RWPE2 (cell line): ENCODE measurements around the gene ADTRP.

ENCODE experiments used
- ATAC-seq: fragments of 200-7000 bp; cut with Tn5 transposase; 3 replicates; pipeline ENCODE4 v1.9.1; 2021; ENCODE audit warnings: low read depth
- DNase-seq: peaks from one replicate; pipeline ENCODE4 v3.0.0-alpha.2; 2020; ENCODE audit warnings: low spot score
- H3K27ac ChIP-seq: fragments of 450-650 bp; 2 replicates; pipeline ENCODE4 v1.5.1; 2017; ENCODE audit warnings: mild to moderate bottlenecking; ENCODE audit not compliant: poor library complexity, severe bottlenecking
- H3K27me3 ChIP-seq: fragments of 250-450 bp; sonication (Bioruptor Pico); 2 replicates; pipeline ENCODE4 v1.5.1; 2021; ENCODE audit warnings: mild to moderate bottlenecking, moderate library complexity; ENCODE audit not compliant: insufficient read depth, poor library complexity, severe bottlenecking
- H3K36me3 ChIP-seq: fragments of 250-450 bp; sonication (Bioruptor Pico); 2 replicates; pipeline ENCODE4 v1.5.1; 2020; ENCODE audit warnings: low read depth, mild to moderate bottlenecking, moderate library complexity
- H3K4me1 ChIP-seq: fragments of 250-450 bp; sonication (Bioruptor Pico); 2 replicates; pipeline ENCODE4 v1.5.1; 2021; ENCODE audit warnings: mild to moderate bottlenecking, moderate library complexity; ENCODE audit not compliant: insufficient read depth, poor library complexity, severe bottlenecking
- H3K4me3 ChIP-seq: fragments of 250-450 bp; sonication (Bioruptor Pico); 2 replicates; pipeline ENCODE4 v1.5.1; 2021; ENCODE audit warnings: mild to moderate bottlenecking, moderate library complexity; ENCODE audit not compliant: severe bottlenecking
- H3K9me3 ChIP-seq: fragments of 250-450 bp; sonication (Bioruptor Pico); 2 replicates; pipeline ENCODE4 v1.5.1; 2021; ENCODE audit warnings: mild to moderate bottlenecking, moderate library complexity; ENCODE audit not compliant: severe bottlenecking
- CTCF ChIP-seq: fragments of 450-650 bp; IDR thresholded peaks from one replicate; pipeline ENCODE4 v1.5.1; 2017; ENCODE audit warnings: mild to moderate bottlenecking, moderate library complexity; ENCODE audit not compliant: poor library complexity, severe bottlenecking

The ADTRP gene

GRCh38 chr6:11718031-11718430 lies 60.6 kb downstream of the ADTRP start:
- H3K36me3 ChIP-seq, result no peaks in the 10 kb centered on the region

GRCh38 chr6:11714798-11715285 lies 63.8 kb downstream of the ADTRP start:
- TF ChIP-seq CTCF, result no peak
- DNase-seq, result no peak
- H3K4me3 ChIP-seq, result no peak overlapping the region
- no peaks in the 10 kb centered on the region for H3K27me3 ChIP-seq
- H3K9me3 ChIP-seq, result no peaks in the 10 kb centered on the region
- H3K27ac ChIP-seq, result no peak overlapping the region
- ATAC-seq, result no peak
- no peaks in the 10 kb centered on the region for H3K36me3 ChIP-seq
- H3K4me1 ChIP-seq, result no peaks in the 10 kb centered on the region

More at GRCh38 chr6:11718031-11718430, 60.6 kb downstream of the ADTRP start:
- Histone ChIP-seq H3K4me3 (no peak overlapping the region), H3K4me1 (no peaks in the 10 kb centered on the region), H3K27ac (no peak overlapping the region), H3K27me3 (no peaks in the 10 kb centered on the region), H3K9me3 (no peaks in the 10 kb centered on the region)
- ATAC-seq (no peak), DNase-seq (no peak)
- no peak for TF ChIP-seq CTCF

- TF ChIP-seq CTCF, result no peak
- no peaks in the 10 kb centered on the region for H3K9me3 ChIP-seq
- no peak for ATAC-seq
- H3K4me3 ChIP-seq, result no peak overlapping the region
- DNase-seq, result no peak
- no peak overlapping the region for H3K27ac ChIP-seq
- no peaks in the 10 kb centered on the region for H3K4me1 ChIP-seq
- no peaks in the 10 kb centered on the region for H3K36me3 ChIP-seq
- no peaks in the 10 kb centered on the region for H3K27me3 ChIP-seq
Observed at GRCh38 chr6:11714116-11714797, 64.3 kb downstream of the ADTRP start.

GRCh38 chr6:11712760-11713159 lies 65.8 kb downstream of the ADTRP start:
- Histone ChIP-seq H3K36me3 (no peaks in the 10 kb centered on the region), H3K4me1 (no peaks in the 10 kb centered on the region), H3K9me3 (no peaks in the 10 kb centered on the region), H3K4me3 (no peak overlapping the region), H3K27me3 (no peaks in the 10 kb centered on the region), H3K27ac (no peak overlapping the region)
- DNase-seq (no peak), ATAC-seq (no peak)
- no peak for TF ChIP-seq CTCF

GRCh38 chr6:11711984-11712711 lies 66.5 kb downstream of the ADTRP start:
- H3K36me3 ChIP-seq, result no peaks in the 10 kb centered on the region
- H3K27ac ChIP-seq, result no peak overlapping the region
- no peaks in the 10 kb centered on the region for H3K4me1 ChIP-seq
- no peaks in the 10 kb centered on the region for H3K27me3 ChIP-seq
- ATAC-seq (no peak), DNase-seq (no peak)
- H3K9me3 ChIP-seq, result no peaks in the 10 kb centered on the region
- no peak overlapping the region for H3K4me3 ChIP-seq
- no peak for TF ChIP-seq CTCF
